NCI-H69 (cell line): ENCODE results near the gene MATCAP1.

Experiments
- DNase-seq: peaks from one replicate; lab custom pipeline; 2025; lab: John Stamatoyannopoulos, UW

MATCAP1 gene

DNA sequence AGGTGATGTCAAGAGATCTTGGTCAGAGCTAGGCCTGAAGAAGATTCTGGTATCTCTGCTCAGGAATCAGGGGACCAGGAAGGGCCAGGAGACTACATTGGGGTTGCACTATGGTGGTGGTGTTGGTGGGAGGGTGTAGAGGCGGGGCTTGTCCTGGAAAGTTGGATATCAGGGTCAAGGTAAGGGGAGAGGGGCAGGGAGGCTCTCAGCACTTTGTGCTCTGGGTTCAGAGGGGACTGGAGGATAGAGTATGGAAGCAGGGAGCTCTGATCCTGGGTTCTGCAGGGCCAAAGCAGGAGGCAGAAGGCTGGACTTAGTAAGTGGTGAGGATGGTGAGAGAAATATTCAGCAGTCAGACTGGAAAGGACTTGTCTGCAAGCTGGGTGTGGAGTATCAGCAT, 10.4 kb downstream of the MATCAP1 start:
- no peak for DNase-seq

DNA sequence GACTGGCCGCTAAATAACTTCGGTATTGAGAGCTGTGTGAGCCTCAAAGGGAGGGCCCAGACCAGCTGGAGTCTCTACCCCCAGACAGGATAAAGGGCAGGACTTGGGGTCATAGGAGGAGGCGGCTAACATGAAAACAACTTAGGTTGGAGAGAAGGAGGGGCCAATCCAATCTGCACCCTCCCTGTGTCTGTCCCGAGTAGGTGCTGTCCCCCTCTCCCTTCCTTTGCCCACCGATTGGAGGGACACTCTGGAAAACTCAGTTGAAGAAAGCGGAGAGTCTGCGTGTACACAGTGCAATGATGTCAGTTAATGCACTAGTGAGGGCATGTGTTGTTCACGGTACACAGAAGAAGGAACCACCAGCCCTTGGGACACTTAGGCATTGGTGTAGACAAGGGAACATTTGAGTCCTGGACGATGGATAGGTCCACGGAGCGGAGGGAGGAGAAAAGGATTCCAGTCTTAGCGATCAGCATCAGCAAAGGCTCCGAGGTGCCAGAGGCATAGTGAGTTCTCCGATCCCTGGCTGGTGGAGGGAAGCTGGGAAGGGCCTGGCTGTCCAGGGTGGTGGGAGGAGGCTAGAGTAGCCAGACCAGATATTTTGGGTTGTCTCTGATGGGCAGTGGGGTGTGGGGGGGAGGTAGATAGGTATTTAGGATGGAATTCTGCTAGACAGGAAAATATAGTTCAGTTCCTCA, 12.7 kb downstream of the MATCAP1 start:
- no peak for DNase-seq

DNA sequence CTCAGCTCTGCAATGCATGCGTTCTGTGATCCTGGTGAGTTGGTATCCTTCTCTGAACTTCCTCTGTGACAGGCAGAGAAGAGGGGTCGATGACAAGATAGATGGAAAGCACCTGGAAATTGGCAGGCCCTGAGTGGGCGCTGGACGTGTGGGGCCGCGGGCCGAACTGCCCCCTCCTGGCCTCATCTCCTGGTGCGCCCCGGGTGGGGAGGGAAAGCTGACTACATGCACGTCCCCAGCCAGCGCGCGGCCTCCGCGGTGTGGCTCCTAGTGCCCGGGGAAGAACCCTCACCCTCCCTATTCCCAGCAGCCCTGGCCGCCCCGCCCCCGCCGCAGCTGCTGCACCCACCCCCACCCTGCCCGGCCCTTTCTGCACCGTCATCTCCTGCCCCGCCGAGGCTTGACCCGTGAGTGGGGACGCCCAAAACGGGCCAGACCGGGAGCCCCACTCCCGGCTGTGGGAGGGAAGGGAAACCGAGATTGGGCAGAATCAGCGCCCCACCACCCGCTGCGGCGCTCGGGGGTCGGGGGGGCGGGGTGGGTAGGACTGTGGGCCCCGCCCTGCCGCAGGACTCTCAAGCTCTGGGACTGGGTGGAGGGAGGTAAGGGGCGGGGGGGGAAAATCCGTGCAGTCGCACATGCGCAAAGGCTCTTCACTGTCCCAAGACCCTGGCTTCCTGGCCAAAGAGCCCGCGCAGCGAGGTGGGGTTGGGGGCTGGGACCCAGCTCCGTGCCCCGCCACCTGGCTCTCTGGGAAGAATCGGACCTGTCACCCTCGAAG, 13.4 kb downstream of the MATCAP1 start, which contains the start of gene NOL3:
TSS of gene NOL3 (plus strand) at position 371 of the 781 bp plus-strand sequence.
- DNase-seq: peak; percentile 80

DNA sequence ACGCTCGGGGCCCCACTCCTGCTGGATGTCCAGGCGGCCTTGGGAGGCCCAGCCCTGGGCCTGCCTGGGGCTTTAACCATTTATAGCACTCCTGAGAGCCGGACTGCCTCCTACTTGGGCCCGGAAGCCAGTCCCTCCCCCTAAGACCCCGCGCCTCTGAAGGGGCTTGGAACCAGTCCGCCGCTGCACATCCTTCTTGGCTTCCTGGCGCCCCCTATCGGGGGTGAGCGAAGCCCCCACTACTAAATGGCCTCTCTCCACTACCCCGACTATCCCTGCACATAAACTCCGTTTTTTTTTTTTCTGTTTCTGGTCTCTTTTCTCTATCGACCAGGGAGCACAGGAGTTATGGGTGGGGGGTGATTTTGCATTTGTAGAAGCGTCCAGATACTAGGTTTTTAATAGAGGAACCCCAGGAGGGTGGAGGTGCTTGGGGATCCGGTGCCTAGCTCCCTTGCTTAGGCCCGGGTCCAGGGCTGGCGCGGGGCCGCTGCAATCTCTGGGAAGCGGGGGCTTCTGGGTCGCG, 14.1 kb downstream of the MATCAP1 start:
- DNase-seq: peak; percentile 12

DNA sequence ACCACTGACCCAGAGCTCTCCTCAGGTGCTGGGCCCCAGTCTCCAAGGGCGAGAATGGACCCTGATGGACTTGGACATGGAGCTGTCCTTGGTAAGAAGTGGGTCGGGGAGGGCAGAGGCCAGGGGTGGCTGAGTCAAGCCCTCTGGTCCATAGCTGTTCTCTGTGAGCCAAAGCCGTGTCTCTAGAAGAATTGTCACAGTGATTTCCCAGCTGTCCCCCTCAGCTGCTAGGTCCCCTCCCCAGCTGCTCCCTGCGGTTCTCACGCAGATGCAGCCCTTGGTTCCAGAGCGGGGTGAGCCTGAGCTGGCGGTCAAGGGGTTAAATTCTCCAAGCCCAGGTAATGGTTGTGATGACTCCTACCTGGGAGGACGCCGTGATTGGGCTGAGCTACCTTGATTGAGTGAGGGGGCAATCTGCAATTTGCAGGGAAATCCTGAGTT, 14.7 kb downstream of the MATCAP1 start:
- DNase-seq: no peak

DNA sequence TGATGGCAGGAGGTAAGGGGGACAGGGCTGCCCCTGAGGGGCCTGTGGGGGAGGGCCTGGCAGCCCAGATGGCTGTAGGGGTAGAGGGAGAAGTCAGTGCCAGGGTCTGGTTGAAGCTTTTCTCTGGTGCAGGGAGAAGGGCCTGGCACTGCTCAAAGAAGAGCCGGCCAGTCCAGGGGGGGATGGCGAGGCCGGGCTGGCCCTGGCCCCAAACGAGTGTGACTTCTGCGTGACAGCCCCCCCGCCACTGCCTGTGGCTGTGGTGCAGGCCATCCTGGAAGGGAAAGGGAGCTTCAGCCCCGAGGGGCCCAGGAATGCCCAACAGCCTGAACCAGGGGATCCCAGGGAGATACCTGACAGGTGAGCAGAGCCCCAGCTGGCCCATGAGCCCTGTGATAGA, 16.2 kb downstream of the MATCAP1 start:
- DNase-seq: no peak

DNA sequence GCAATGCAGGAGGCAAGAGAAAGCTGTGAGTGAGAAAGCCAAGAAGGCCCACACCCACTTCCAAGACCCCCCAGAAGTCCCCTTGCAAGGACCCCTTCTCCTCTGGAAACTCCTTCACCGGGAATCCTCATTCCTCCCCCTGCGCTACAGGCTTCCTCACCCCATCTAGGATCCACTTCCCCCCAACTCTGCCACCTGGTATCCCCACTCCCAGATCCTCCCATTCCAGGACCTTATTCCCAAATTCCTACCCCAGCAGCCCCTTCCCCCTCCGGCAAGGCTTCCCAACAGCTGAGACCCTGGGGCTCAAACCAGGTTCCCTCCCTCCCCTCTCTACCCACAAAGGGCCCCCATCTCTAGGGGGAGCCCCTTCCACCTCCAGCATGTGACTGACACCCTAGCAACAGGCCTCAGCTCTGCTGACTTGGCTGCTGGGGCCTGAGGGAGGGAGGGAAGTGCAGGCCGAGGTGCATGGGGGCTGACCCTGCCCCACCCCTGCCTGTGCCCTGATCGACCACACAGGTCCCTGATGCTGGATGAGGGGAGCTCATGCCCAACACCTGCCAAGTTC, 17.1 kb downstream of the MATCAP1 start:
- DNase-seq: no peak

DNA sequence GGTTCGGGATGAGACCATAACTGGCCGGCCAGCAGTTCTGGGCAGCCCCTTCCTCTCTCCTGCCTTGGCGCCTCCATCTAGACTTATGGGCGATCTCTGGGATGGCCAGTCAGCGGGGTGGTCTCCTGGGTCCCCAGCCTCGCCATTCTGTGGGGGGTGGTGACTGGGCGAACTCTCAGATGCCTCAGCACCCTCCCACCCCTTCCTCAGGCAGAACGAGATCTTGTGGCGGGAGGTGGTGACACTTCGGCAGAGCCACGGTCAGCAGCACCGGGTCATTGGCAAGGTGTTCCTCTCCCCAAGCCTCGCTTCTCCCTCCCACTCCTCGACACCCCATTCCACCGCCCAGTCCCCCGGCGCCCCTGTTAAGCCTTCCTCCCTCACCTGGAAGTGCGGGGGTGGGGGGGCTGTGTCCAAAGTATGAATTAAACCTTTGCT, 17.6 kb downstream of the MATCAP1 start:
- no peak for DNase-seq

DNA sequence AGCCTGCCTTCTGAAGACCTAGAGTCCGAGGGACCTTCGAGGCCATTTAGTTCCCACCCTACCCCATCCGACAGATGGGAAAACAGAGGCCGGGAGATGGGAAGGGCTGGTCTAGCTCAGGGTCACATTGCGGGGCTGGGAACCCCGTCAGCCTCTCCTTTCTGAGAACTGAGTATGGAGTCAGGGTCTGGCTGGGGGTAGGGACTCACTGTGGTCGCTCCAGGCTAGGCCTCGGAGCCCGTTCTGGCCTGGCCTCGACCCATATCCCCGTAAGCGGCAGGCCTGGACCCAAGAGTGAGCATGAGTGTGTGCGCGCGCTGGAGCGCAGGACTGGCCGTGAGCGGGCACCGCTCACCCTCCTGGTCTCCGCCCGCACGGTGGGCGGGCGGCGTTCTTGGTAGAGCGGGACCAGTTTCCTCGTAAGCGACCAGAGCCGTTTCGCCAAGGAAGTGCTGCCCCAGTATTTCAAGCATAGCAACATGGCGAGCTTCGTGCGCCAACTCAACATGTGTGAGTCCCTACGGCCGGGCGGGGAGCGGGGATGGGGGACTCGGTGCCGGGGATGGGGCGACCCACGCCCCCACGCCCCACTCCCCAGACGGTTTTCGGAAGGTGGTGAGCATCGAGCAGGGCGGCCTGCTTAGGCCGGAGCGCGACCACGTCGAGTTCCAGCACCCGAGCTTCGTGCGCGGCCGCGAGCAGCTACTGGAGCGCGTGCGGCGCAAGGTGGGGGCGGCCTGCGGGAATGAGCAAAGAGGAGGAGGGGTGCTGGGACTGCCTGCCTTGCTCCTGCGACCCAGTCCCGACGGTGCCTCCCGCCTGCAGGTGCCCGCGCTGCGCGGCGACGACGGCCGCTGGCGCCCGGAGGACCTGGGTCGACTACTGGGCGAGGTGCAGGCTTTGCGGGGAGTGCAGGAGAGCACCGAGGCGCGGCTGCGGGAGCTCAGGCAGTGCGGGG, 18.4 kb downstream of the MATCAP1 start:
- DNase-seq: no peak

DNA sequence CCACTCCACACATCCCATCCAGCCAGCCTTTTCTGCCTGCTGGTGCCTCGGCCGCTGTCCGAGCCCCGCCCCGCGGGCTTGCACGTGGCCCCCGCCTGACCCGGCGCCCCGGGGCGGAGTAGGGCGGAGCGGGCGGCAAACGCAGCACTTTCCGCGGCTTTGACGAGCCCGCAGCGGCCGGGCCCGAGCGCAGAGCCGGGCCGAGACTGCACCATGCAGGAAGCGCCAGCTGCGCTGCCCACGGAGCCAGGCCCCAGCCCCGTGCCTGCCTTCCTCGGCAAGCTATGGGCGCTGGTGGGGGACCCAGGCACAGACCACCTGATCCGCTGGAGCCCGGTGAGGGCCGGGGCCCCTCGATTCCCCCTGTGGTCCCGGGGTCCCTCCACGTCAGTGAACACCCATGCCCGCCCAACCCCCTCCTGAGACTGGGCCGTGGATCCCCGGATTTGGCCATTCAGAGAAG, 19.1 kb downstream of the MATCAP1 start, which contains the start of gene HSF4:
TSS of gene HSF4 (plus strand) at position 147 of the 463 bp plus-strand sequence. CDS start at position 214, 67 bp downstream.
- peak; percentile 63 for DNase-seq

DNA sequence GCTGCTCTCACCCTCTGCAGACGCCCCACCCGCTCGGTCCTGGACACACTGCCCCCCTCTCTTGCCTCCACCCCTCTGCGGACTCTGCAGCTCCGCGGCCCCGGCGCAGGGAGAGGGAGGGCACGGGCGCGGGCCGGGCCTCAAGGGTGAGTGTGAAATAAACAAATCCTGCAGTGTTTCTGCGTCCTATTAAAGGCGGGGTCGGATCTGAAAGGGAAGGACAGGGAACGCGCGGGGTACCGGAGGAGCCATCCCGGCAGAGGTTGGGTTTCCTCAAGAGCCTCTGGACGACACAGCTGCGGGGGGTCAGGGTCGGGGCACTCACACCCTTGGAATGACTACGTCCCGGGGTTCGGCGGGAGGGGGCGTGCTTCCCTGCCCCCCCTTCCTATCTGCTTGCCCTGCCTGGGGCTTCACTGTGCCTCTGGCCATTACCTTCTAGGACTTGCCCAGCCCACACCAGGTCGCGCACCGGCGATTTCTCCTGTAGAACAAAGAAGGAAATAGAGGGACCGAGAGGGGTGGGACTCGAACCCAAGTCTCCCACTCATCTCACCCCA, 19.7 kb downstream of the MATCAP1 start:
- peak; percentile 70 for DNase-seq

DNA sequence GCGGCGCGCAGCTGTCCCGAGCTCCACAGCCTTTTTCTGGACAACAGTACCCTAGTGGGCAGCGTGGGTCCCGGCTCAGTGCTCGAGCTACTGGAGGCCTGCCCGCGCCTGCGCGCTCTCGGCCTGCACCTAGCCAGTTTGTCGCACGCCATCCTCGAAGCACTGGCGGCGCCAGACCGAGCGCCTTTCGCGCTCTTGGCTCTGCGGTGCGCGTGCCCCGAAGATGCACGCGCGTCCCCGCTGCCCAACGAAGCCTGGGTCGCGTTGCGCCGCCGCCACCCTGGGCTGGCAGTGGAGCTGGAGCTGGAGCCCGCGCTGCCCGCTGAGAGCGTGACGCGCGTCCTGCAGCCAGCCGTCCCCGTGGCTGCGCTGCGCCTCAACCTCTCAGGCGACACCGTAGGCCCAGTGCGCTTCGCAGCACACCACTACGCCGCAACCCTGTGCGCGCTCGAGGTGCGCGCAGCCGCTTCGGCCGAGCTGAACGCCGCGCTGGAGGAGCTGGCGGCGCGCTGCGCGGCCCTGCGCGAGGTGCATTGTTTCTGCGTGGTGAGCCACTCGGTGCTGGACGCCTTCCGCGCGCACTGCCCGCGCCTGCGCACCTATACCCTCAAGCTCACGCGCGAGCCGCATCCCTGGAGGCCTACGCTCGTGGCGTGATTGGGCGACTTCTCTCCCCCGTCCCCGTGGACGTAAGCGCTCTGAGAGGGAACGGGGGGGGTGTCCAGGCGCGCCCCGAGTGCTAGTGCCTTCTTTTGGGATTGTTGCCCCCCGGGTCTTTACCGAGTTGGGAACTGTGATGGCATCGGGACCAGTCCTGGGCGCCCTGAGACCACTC, 20.4 kb downstream of the MATCAP1 start:
- DNase-seq: peak; percentile 91

DNA sequence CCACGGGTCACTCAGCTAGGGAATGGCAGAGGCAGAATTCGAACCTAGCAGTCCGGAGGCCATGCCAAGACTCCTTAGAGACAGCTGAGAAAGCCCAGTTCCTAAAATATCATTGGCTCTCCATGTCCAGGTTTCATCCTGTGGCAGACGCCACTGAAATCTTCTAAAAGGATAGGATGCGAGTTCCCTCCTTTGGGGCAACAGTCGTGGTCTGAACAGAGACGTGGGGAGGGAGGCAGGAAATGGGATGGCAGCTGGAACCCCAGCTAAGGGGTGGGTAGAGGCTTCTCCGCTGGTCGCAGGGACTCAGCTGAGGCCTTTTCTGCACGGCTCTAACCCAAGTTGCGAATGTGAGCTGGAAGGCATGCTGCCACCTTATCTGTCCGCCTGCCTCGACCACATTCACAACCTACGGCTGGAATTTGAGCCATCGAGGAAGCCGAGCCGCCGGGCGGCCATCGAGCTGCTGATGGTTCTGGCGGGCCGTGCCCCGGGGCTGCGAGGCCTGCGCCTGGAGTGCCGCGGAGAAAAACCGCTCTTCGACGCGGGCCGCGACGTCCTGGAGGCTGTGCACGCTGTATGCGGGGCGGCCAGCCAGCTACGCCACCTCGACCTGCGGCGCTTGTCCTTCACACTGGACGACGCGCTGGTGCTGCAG, 21.1 kb downstream of the MATCAP1 start:
- DNase-seq: no peak

DNA sequence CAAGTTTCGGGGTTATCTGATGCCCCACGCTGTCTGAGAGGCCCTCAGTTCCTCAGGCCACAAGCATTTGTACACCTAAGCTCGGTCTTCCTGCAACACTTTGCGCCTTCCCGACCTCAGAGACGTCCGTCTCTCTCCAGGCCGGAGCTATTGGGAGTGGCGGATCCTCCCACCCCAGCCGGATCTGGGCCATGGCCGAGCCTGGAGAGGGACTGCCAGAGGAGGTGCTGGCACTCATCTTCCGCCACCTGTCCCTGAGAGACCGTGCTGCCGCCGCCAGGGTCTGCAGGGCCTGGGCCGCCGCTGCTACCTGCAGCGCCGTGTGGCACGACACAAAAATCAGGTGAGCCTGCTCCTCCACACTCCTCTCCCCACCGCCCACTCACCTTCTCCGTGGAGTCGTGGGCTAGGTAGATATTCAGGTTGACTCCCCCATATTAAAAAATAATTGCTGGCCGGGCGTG, 22.1 kb downstream of the MATCAP1 start:
- no peak for DNase-seq

DNA sequence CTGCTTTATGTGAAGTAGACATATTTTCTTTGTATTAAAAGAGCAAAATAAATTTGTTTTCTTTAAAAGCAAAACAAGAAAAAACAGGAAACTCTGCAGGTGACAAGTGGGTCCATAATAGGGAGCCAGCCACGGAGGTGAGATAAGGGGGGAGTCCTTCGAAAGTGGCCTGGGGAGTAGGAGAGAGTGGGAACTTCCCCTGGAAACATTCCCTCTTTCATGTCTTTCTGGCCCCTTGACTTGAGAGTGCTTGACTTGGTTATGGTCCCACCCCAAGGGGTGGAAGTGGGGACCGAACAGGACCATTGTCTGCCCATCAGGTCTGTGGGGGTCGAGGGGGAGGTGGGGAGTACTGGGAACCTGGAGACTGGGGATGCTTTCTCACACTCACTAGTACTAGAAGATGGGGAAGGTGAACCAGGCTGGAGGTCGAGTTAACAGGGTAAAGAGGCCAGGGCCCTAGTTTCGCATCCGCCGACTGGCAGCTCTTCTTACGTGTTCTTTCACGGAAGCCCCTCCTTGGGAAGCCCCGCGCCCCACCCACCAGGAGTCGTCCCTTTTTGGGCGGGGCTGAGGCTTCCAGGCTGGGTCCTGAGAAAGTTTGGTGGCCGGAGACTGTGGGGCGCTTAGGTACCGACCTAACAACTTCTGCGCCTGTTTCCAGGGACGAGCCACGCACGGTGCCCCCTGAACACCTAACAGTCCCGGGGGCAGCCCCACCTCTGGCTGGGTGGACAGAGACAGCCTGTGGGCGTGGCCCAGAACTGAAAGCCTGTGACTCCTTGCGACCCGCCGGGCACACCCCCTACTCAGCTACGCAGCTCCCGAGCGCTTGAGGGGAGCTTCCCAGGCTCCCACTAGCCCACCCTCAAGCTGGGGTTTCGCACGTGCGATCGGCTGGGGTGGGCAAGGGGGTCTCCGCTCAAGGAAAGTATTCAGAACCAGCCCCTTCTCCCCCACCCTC, 24.8 kb downstream of the MATCAP1 start:
- DNase-seq: peak; percentile 34

DNA sequence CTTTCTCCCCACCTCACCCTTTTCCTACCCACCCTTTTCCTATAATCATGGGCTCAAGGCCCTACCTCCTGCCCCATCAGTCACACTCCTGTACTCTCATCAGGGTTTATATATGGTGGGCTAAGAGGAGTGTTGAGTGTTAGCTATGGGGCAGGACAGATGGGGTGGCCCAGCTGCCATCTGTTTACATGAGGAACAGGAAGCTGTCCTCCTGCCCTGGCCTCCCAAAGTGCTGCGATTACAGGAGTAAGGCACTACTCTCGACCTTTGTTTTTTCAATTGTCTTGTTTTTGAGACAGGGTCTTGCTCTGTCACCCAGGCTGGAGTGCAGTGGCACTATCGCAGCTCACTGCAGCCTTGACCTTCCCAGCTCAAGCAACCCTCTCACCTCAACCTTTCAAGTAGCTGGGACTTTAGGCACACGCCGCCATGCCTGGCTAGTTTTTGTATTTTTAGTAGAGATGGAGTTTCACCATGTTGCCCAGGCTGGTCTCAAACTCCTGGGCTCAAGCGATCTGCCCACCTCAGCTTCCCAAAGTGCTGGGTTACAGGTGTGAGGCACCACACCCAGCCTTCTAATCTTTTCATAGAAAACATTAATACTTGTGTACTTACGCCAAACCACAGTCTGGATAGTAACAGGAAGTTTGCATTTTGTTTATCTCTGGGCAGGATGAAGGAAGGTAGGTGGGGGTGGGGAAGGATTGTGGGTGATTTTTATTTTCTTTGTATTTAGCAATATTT, 25.7 kb downstream of the MATCAP1 start:
- no peak for DNase-seq

DNA sequence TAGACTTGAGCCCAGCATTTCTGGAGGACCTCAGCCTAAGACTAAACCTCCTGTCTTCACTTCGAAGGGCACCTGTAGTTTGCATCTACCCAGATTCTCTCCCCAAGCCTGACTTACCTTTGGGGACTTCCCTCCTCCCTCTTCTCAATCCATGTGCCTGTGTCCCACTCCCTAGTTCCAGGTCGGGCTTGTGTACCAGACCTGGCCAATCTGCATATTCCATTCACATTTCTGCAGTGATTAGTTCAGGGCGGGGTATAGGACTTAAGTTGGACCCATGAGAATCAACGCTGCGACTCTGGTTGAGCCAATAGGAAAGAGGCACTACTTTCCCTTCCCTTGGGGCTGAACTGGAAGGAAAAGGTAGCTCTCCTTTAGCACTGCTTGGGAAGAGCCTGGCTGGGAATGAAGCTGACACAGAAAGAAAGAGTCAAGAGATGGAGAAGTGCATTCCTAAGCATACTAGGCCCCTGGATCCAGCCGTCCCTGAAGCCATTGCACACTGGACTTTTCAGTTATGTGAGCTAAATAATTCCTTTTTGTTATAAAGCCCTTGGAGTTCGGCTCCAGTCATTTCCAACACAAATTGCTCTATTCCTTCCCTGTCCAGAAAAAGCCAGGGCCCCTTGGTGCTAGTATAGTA, 26.5 kb downstream of the MATCAP1 start:
- no peak for DNase-seq
